DND-41 (cell line): ENCODE results near the gene TTBK2.

Source experiments
- CTCF ChIP-seq: IDR thresholded peaks from 2 replicates; pipeline ENCODE4 v1.5.1; 2012; ENCODE audit warnings: borderline replicate concordance, low read length, moderate library complexity, mild to moderate bottlenecking; ENCODE audit not compliant: poor library complexity, severe bottlenecking; ENCODE audit errors: extremely low read depth
- EZH2 ChIP-seq: IDR thresholded peaks from 3 replicates; pipeline ENCODE4 v1.6.1; 2012; ENCODE audit warnings: borderline replicate concordance, low read depth, mild to moderate bottlenecking, moderate library complexity, low read length, inconsistent platforms; ENCODE audit not compliant: severe bottlenecking

- TF ChIP-seq CTCF (no peak), EZH2 (no peak)
Measured at GRCh38 chr15:42919799-42920518, 619 bp downstream of the TTBK2 start.
